IMR-90 (cell line): ENCODE measurements around the gene PLD3. TPM values are rescaled to one million over a fixed set of nuclear protein-coding genes. Genes with fewer than 3 reads are reported as not detected.

Source experiments
- ATAC-seq: fragments of 200-7000 bp; cut with Tn5 transposase; 2 replicates; pipeline ENCODE4 v1.9.1; 2020; ENCODE audit warnings: low read depth, mild to moderate bottlenecking, moderate library complexity
- BruUV-seq: library from RNA; stranded (reverse); fragments of 400-500 nt; replicated peaks from 2 replicates; lab custom pipeline; 2021; lab: Mats Ljungman, UMichigan
- CTCF ChIA-PET: fragments of 300-600 bp; formaldehyde crosslinking; extraction: SDS; loops from one replicate; lab custom pipeline; 2021; ENCODE audit warnings: antibody characterized with exemption; lab: Yijun Ruan, JAX
- POLR2A ChIA-PET: fragments of 300-600 bp; sonication (Branson Sonifier 250); formaldehyde crosslinking; loops from one replicate; lab custom pipeline; 2022; ENCODE audit warnings: antibody characterized with exemption; ENCODE audit not compliant: unreplicated experiment; lab: Charles Lee
- DNase-seq: peaks from one replicate; pipeline ENCODE4 v3.0.0; 2013
- H2AFZ ChIP-seq: replicated peaks from 2 replicates; pipeline ENCODE3; 2013; ENCODE audit warnings: low read length, mild to moderate bottlenecking; ENCODE audit not compliant: poor library complexity
- H2AK5ac ChIP-seq: 2 replicates; pipeline ENCODE4 v1.6.1; 2013; ENCODE audit warnings: low read depth, low read length, inconsistent platforms
- H2AK9ac ChIP-seq: replicated peaks from 2 replicates; pipeline ENCODE3; 2013; ENCODE audit warnings: mild to moderate bottlenecking, low read depth, low read length, moderate library complexity; ENCODE audit not compliant: poor library complexity
- H2BK120ac ChIP-seq: 2 replicates; pipeline ENCODE4 v1.6.1; 2013; ENCODE audit warnings: low read depth, low read length, inconsistent platforms
- H2BK15ac ChIP-seq: 3 replicates; pipeline ENCODE4 v1.6.1; 2013; ENCODE audit warnings: low read depth, low read length, inconsistent platforms
- H2BK20ac ChIP-seq: 2 replicates; pipeline ENCODE4 v1.6.1; 2013; ENCODE audit warnings: low read depth, mild to moderate bottlenecking, inconsistent platforms, low read length, moderate library complexity
- H2BK5ac ChIP-seq: 2 replicates; pipeline ENCODE4 v1.6.1; 2013; ENCODE audit warnings: mild to moderate bottlenecking, low read depth, low read length, inconsistent platforms; ENCODE audit not compliant: poor library complexity, severe bottlenecking
- H3K14ac ChIP-seq: replicated peaks from 2 replicates; pipeline ENCODE4 v1.6.1; 2013; ENCODE audit warnings: low read depth, low read length, inconsistent platforms
- H3K18ac ChIP-seq: 2 replicates; pipeline ENCODE4 v1.6.1; 2013; ENCODE audit warnings: low read depth, low read length, control low read depth
- H3K23ac ChIP-seq: 2 replicates; pipeline ENCODE4 v1.6.1; 2013; ENCODE audit warnings: low read depth, low read length, inconsistent platforms
- H3K27ac ChIP-seq: 2 replicates; pipeline ENCODE4 v1.5.1; 2013; ENCODE audit warnings: mild to moderate bottlenecking, control low read depth, low read length; ENCODE audit not compliant: insufficient read depth
- H3K27me3 ChIP-seq: 2 replicates; pipeline ENCODE4 v1.6.1; 2013; ENCODE audit warnings: low read length; ENCODE audit not compliant: control insufficient read depth, insufficient read depth
- H3K36me3 ChIP-seq: 2 replicates; pipeline ENCODE4 v1.6.1; 2013; ENCODE audit warnings: low read length, mixed read lengths; ENCODE audit not compliant: control insufficient read depth, insufficient read depth
- H3K4ac ChIP-seq: 2 replicates; pipeline ENCODE4 v1.6.1; 2013; ENCODE audit warnings: low read depth, low read length, inconsistent platforms
- H3K4me1 ChIP-seq: 2 replicates; pipeline ENCODE4 v1.6.1; 2013; ENCODE audit warnings: low read length, mixed read lengths; ENCODE audit not compliant: control insufficient read depth, insufficient read depth
- H3K4me2 ChIP-seq: 2 replicates; pipeline ENCODE4 v1.6.1; 2013; ENCODE audit warnings: low read depth, mild to moderate bottlenecking, control low read depth, low read length, moderate library complexity
- H3K4me3 ChIP-seq: 2 replicates; pipeline ENCODE4 v1.5.1; 2013; ENCODE audit warnings: low read depth, mild to moderate bottlenecking, control low read depth, low read length, moderate library complexity; ENCODE audit not compliant: insufficient read depth
- H3K56ac ChIP-seq: 2 replicates; pipeline ENCODE4 v1.6.1; 2013; ENCODE audit warnings: low read length, inconsistent platforms; ENCODE audit not compliant: insufficient read depth; ENCODE audit errors: extremely low read depth
- H3K79me1 ChIP-seq, 2 experiments: 2 replicates each; pipeline ENCODE4 v1.6.1; 2013; ENCODE audit warnings: low read length in 2 of 2, inconsistent platforms in 1 of 2, low read depth in 1 of 2
- H3K9ac ChIP-seq: 2 replicates; pipeline ENCODE4 v1.6.1; 2013; ENCODE audit warnings: low read depth, low read length, control low read depth
- H3K9me1 ChIP-seq: 2 replicates; pipeline ENCODE4 v1.6.1; 2013; ENCODE audit warnings: low read length, inconsistent platforms; ENCODE audit not compliant: insufficient read depth
- H3K9me3 ChIP-seq: 2 replicates; pipeline ENCODE4 v1.6.1; 2013; ENCODE audit warnings: low read length; ENCODE audit not compliant: control insufficient read depth, insufficient read depth
- H4K20me1 ChIP-seq: 2 replicates; pipeline ENCODE4 v1.6.1; 2013; ENCODE audit warnings: low read length, inconsistent platforms; ENCODE audit not compliant: insufficient read depth
- H4K5ac ChIP-seq: 2 replicates; pipeline ENCODE4 v1.6.1; 2013; ENCODE audit warnings: mild to moderate bottlenecking, low read depth, low read length, control low read depth
- H4K8ac ChIP-seq, 2 experiments: 2 replicates each; pipeline ENCODE4 v1.6.1; 2013; ENCODE audit warnings: low read depth in 2 of 2, low read length in 2 of 2, control low read depth in 1 of 2, inconsistent platforms in 1 of 2
- H4K91ac ChIP-seq: 2 replicates; pipeline ENCODE4 v1.6.1; 2013; ENCODE audit warnings: low read depth, low read length, inconsistent platforms; ENCODE audit not compliant: insufficient read depth
- BHLHE40 ChIP-seq: fragments of 150-350 bp; IDR thresholded peaks from 2 replicates; pipeline ENCODE4 v1.6.1; 2016; ENCODE audit warnings: mild to moderate bottlenecking, low read depth, low read length
- CTCF ChIP-seq: conservative IDR thresholded peaks from 2 replicates; pipeline ENCODE4 v1.5.1; 2012; ENCODE audit warnings: mild to moderate bottlenecking, low read depth, low read length, improper control_type of control experiment
- FOS ChIP-seq: fragments of 150-350 bp; IDR thresholded peaks from 2 replicates; pipeline ENCODE4 v1.6.1; 2016; ENCODE audit warnings: low read depth, low read length
- MAZ ChIP-seq: IDR thresholded peaks from 2 replicates; pipeline ENCODE4 v1.6.1; 2012; ENCODE audit warnings: low read depth, mild to moderate bottlenecking, low read length, improper control_type of control experiment, moderate library complexity, borderline replicate concordance
- WGBS, 2 experiments: methylation state at CpG; one replicate each; pipeline versions ENCODE4 v1.1.5 to v1.1.7; 2013; ENCODE audit warnings: missing lambda C conversion rate in 2 of 2; ENCODE audit not compliant: insufficient read length in 1 of 2; ENCODE audit errors: extremely low coverage in 2 of 2; 5-methylcytosine and 5-hydroxymethylcytosine counted together
- dilution Hi-C: fragments of 300-500 bp; cut with HindIII; formaldehyde crosslinking; loops from one replicate; pipeline ENCODE4 v1.14.3; 2018; ENCODE audit warnings: low sequenced_read_pairs; ENCODE audit not compliant: unreplicated experiment
- in situ Hi-C: fragments of 300-500 bp; cut with MboI; formaldehyde crosslinking; loops from 3 replicates; pipeline ENCODE4 v1.14.3; 2019; ENCODE audit warnings: low sequenced_read_pairs, inconsistent platforms, mixed read lengths
- intact Hi-C: fragments of 100-400 bp; cut with micrococcal nuclease; formaldehyde crosslinking; loops from 2 replicates; pipeline ENCODE4 v1.10.0; 2022
- polyA plus RNA-seq, 3 experiments: library from polyadenylated mRNA; depleted of rRNA; stranded (reverse); fragments of >200 nt; gene quantifications; 2 replicates each; pipeline ENCODE4 v1.2.3, GENCODE V29; 2012; ENCODE audit warnings: low replicate concordance in 1 of 3
- total RNA-seq: library from RNA; depleted of rRNA; stranded (reverse); fragments of >200 nt; gene quantifications from 2 replicates; pipeline ENCODE4 v1.2.3, GENCODE V29; 2012

The PLD3 gene
- total and polyA plus RNA-seq, 2 of the 4 experiments (the other 2 are of a cell fraction): 117 to 665 TPM

DNA sequence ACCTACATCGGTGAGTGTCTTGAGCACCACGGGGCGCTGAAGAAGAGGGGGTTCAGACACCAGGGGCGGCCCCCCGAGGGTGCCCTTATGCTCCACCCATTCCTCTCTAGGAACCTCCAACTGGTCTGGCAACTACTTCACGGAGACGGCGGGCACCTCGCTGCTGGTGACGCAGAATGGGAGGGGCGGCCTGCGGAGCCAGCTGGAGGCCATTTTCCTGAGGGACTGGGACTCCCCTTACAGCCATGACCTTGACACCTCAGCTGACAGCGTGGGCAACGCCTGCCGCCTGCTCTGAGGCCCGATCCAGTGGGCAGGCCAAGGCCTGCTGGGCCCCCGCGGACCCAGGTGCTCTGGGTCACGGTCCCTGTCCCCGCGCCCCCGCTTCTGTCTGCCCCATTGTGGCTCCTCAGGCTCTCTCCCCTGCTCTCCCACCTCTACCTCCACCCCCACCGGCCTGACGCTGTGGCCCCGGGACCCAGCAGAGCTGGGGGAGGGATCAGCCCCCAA, 29.4 kb downstream of the PLD3 start:
- TSS peak; percentile 98 for BruUV-seq
- in situ Hi-C loops: no loop called here
- H3K23ac ChIP-seq: no peak overlapping the region

More for the DNA sequence above, 29.4 kb downstream of the PLD3 start:
- Histone ChIP-seq H2AK5ac (no peak overlapping the region), H3K9me1 (peaks cover 4% of the 10 kb centered on the region; the same call in 1 of the 2 replicates), H3K4me2 (no peak overlapping the region), H3K9ac (no peak overlapping the region), H3K4ac (no peak overlapping the region), H3K79me1 (no peaks in the 10 kb centered on the region), H3K56ac (no peak overlapping the region), H4K91ac (no peak overlapping the region), H2AK9ac (no peak overlapping the region), H4K20me1 (no peaks in the 10 kb centered on the region), H3K27me3 (no peaks in the 10 kb centered on the region), H2BK15ac (no peak overlapping the region), H4K5ac (no peak overlapping the region), H2BK20ac (no peak overlapping the region), H2AFZ (no peak overlapping the region), H3K4me1 (no peaks in the 10 kb centered on the region), H3K18ac (no peak overlapping the region), H2BK5ac (no peak overlapping the region), H3K9me3 (no peaks in the 10 kb centered on the region), H2BK120ac (no peak overlapping the region), H3K14ac (no peak overlapping the region), H4K8ac (no peak overlapping the region), H3K4me3 (no peak overlapping the region), H3K36me3 (peaks cover 48% of the 10 kb centered on the region), H3K27ac (no peak overlapping the region)
- ATAC-seq (no peak), DNase-seq (no peak)
- CTCF ChIA-PET: no interaction called here
- dilution Hi-C loops: no loop called here
- 93% methylated on average over 5 of the region's 25 CpGs; no CpG with 5 or more reads in 1 of the 2 experiments for WGBS, 2 experiments
- POLR2A ChIA-PET: no interaction called here
- no peak for TF ChIP-seq CTCF
- no peak for TF ChIP-seq BHLHE40
- no peak for TF ChIP-seq FOS
- no peak for TF ChIP-seq MAZ
- intact Hi-C loops: no loop called here
